Right lobe of liver (tissue), 6 donors: ENCODE data around the gene SSH2. TPM values are rescaled to one million over a fixed set of nuclear protein-coding genes. Genes with fewer than 3 reads are reported as not detected.
A peak's percentile ranks its signal among the peaks of the same experiment; 100 is the strongest.

Experiments used
- ATAC-seq, 4 donors: fragments of 200-7000 bp; cut with Tn5 transposase; one replicate each; pipeline ENCODE4 v1.9.1; 2020; ENCODE audit warnings: mild to moderate bottlenecking in 4 of 4, moderate library complexity in 4 of 4
- DNase-seq, 3 donors: peaks; one replicate each; pipeline ENCODE4 v3.0.0-alpha.2; 2020
- H3K27ac ChIP-seq, 3 donors: fragments of 200-600 bp; one replicate each; pipeline ENCODE4 v1.8.0; 2022
- H3K27me3 ChIP-seq, 2 donors: fragments of 200-600 bp; one replicate each; pipeline ENCODE4 v1.8.0; 2022
- H3K36me3 ChIP-seq, 4 donors: fragments of 200-600 bp; sonication (generic) in 1 of 4; one replicate each; pipeline versions ENCODE4 v1.5.1 to v1.8.0; 2017 to 2022; ENCODE audit warnings: control low read depth in 1 of 4
- H3K4me1 ChIP-seq, 4 donors: fragments of 200-600 bp; sonication (generic) in 1 of 4; one replicate each; pipeline versions ENCODE4 v1.5.1 to v1.8.0; 2017 to 2022; ENCODE audit warnings: control low read depth in 1 of 4
- H3K4me3 ChIP-seq, 3 donors: fragments of 200-600 bp; one replicate each; pipeline ENCODE4 v1.8.0; 2022
- H3K9me3 ChIP-seq, 4 donors: fragments of 200-600 bp; sonication (generic) in 1 of 4; one replicate each; pipeline versions ENCODE4 v1.5.1 to v1.8.0; 2017 to 2022; ENCODE audit warnings: control low read depth in 1 of 4
- POLR2A ChIP-seq: fragments of 450-650 bp; IDR thresholded peaks from one replicate; pipeline ENCODE4 v1.6.1; 2017; ENCODE audit warnings: antibody characterized with exemption, mild to moderate bottlenecking
- WGBS: methylation state at CpG from one replicate; pipeline ENCODE4 v1.1.6; 2018; ENCODE audit warnings: low coverage, low lambda C conversion rate; ENCODE audit not compliant: insufficient coverage; ENCODE audit errors: missing lambda C conversion rate; 5-methylcytosine and 5-hydroxymethylcytosine counted together
- intact Hi-C, 2 donors: fragments of 100-400 bp; cut with DNase I; formaldehyde crosslinking; loops; one replicate each; pipeline versions ENCODE4 v1.11.2 to v1.14.1; 2022
- total RNA-seq, 6 experiments: library from RNA; depleted of rRNA in 2 of 6; stranded (reverse); fragments of >200 nt in 2 of 6; fragmentation: NEBNext Ultra II Directional in 3 of 6; extraction: Animal tissue kit (Norgen Biotek cat#: 25700) in 3 of 6; gene quantifications; one replicate each; pipeline versions ENCODE4 v1.1.0 to v1.2.4, GENCODE V29; 2016 to 2023
- TF ChIP-seq, protein P1 (sequence below), 4 donors: fragments of 200-600 bp in 3 of 4; fragments of 450-650 bp in 1 of 4; IDR thresholded peaks; one replicate each; pipeline versions ENCODE4 v1.5.1 to v1.8.0; 2016 to 2022; ENCODE audit warnings: antibody characterized with exemption in 4 of 4, mild to moderate bottlenecking in 2 of 4
- donor health status: DM: no; HTN: yes; CAD: no.
- donor health status: DM: no; HTN: no; CAD: no.
- donor health status: DM: no; HTN: no; CAD: no.
- donor health status: DM: no; HTN: yes; CAD: no.
- donor health status: DM: no; HTN: yes; CAD: no.

Gene SSH2
- total RNA-seq, 6 experiments from 2014 or later: 8.0 to 12.7 (median 10.5) TPM

DNA sequence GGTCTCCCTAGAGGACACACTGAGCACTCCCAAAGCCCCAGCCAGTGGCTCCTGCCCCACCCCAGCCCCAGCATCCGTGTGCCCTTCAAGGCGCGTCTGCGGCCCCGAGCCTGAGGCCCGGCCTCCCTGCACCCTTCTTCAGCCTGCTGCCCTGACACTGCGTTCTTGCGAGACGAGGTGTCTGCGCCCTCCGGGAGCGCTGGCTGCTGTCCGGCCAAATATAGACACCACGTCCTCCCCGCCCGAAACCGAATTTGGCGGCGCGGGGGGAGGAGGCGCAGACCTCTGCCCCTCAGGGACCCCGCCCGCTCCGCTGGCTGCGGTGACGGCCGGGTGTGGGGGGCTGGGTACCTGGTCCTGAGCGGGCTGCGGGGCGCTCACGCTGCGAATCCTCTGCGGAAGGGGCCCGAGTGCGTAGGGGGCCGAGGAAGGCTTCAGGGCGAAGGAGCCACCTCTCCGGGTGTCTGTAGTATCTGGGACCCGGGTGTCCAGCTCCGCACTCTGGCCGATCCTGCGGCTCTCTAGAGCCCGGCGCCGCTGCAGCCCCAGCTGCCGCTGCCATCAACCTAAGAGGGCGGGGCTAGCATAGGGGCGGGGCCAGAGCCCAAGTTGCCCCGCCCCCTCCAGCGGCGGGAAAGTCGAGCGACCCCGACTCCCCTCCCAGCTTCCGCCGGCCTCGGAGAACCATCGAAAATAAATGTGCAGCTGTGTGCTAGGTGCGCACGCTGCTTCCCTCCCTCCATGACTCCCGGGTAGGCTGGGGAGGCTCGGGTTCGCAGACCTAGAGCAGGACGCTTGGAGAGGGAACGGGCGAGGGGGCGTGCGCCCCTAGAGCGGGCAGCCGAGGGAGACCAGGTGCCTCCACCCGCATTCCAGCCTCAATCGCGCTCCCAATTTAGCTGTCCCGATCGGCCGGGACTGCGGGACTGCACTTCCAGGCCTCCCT lies 307.4 kb downstream of the SSH2 start, which contains the start of gene CORO6:
Gene CORO6 (minus strand): TSS at position 576 of the 946 bp plus-strand sequence. CDS start 1,491 bp downstream, outside the sequence.
- Histone ChIP-seq H3K27ac (no peak within 1 kb of the TSS), H3K4me1 (peaks cover 0 to 18% (median 3%) of the 10 kb centered on the region in 4 donors), H3K9me3 (no peaks in the 10 kb centered on the region), H3K4me3 (peak within 1 kb of the TSS; percentile 32 to 58 (median 48)), H3K36me3 (no peaks in the 10 kb centered on the region), H3K27me3 (no peaks in the 10 kb centered on the region)
- intact Hi-C loops: loop anchor here (10.0 kb wide), 1 partner anchor 152 kb away; no protein-coding TSS in a partner anchor
- TF ChIP-seq POLR2A: no peak
- TF ChIP-seq, protein P1, sequence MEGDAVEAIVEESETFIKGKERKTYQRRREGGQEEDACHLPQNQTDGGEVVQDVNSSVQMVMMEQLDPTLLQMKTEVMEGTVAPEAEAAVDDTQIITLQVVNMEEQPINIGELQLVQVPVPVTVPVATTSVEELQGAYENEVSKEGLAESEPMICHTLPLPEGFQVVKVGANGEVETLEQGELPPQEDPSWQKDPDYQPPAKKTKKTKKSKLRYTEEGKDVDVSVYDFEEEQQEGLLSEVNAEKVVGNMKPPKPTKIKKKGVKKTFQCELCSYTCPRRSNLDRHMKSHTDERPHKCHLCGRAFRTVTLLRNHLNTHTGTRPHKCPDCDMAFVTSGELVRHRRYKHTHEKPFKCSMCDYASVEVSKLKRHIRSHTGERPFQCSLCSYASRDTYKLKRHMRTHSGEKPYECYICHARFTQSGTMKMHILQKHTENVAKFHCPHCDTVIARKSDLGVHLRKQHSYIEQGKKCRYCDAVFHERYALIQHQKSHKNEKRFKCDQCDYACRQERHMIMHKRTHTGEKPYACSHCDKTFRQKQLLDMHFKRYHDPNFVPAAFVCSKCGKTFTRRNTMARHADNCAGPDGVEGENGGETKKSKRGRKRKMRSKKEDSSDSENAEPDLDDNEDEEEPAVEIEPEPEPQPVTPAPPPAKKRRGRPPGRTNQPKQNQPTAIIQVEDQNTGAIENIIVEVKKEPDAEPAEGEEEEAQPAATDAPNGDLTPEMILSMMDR (IDR thresholded peaks at IDR 0.05): no peak
- WGBS: 5% methylated on average over 4 of the region's 77 CpGs
- DNase-seq (peak in 2 of 3 donors; percentile 44 to 56), ATAC-seq (peak; percentile 45 to 60 (median 46))

DNA sequence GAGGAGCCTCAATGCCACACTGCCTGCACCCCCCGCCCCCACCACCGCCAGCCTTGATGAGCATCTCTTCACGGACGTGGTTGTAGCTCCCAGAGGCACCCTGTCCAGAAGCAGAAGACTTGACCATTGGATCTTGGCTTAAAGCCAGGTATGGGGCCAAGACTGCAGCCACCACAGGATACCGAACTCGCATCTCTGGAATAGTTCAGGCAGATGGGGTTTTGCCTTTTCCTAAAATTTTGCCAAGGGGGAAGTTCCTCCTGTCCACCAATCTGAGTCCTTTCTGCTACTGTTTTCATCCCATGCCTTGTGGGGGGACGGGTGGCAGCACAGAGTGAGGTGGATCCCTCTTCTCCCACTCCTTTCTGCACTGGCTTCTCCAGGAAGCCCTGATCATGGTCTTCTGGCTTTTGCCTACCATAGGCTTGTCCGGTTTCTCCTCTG lies 308.3 kb downstream of the SSH2 start:
- Histone ChIP-seq H3K36me3 (no peaks in the 10 kb centered on the region), H3K27me3 (no peaks in the 10 kb centered on the region), H3K4me3 (peak overlapping the region; percentile 32 to 58 (median 48)), H3K27ac (no peak overlapping the region), H3K9me3 (no peaks in the 10 kb centered on the region), H3K4me1 (peaks cover 0 to 26% (median 5%) of the 10 kb centered on the region in 4 donors)
- intact Hi-C loops: loop anchor here (10.0 kb wide), 1 partner anchor 153 kb away; no protein-coding TSS in a partner anchor
- ATAC-seq: no peak
- WGBS: 71% methylated on average over 1 of the region's 8 CpGs
- no peak for DNase-seq
- TF ChIP-seq POLR2A: no peak
- TF ChIP-seq, protein P1 (IDR thresholded peaks at IDR 0.05): no peak

DNA sequence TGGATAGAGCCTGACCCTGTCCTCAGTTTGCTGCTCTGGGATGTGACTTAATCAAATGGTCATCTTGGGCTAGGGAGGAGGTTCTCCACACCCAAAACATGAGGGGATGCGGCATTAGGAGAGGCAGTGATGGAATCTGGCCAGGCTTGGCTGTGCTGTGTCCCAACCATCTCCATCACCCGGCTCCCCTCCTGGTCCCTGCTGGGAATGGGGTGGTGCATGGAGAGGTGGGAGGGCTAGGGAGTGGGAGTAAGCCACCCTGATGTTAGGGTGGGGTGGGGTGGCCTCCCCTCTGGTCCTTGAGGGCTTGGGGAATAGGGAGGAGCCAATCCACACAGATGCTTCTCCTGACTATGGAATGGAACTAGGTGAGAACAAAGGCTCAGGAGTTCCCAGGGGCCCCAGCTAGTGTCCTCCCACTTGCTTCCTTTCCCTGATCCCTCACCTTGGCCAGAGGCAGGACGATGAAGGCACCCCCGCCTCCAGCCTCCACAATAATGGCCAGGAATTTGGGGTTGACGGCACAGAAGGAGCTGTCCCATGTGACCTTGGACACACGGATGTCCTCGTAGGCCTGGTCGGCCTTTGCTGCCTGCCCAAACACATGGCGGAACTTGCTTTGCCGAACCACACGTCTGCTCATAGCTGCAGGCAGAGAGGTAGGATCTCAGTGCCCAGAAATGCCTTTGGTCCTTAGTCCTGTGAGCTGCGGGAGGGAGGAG lies 309.1 kb downstream of the SSH2 start:
- ATAC-seq (no peak), DNase-seq (no peak)
- TF ChIP-seq POLR2A: no peak
- TF ChIP-seq, protein P1 (IDR thresholded peaks at IDR 0.05): no peak
- no peaks in the 10 kb centered on the region for H3K36me3 ChIP-seq
- peaks cover 0 to 7% of the 10 kb centered on the region in 2 donors for H3K27me3 ChIP-seq
- intact Hi-C loops: loop anchor here (10.0 kb wide), 1 partner anchor 154 kb away; no protein-coding TSS in a partner anchor
- H3K4me3 ChIP-seq: no peak overlapping the region
- H3K27ac ChIP-seq: no peak overlapping the region
- H3K4me1 ChIP-seq: peaks cover 0 to 33% (median 11%) of the 10 kb centered on the region in 4 donors
- WGBS: 74% methylated on average over 4 of the region's 12 CpGs
- no peaks in the 10 kb centered on the region for H3K9me3 ChIP-seq

DNA sequence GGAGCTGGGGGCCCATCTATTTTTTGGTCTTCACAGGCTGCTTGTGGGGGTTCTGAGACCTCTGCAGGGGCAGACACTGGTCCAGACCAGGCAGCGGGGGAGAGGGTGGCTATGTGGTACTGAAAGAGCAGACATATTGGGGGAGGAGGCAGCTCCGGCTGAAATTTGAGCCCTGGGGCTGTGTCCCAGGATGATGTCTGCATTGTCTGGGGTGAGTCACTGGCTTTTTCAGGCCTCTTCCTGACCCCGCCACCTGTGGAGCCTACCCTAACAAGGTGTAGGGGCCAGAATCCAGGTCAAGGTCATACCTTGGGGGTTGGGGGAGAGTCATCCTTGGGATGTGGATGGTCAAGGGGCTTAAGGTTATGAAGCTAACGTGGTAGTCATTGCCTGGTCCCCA lies 309.8 kb downstream of the SSH2 start:
- H3K4me1 ChIP-seq: peaks cover 0 to 37% (median 13%) of the 10 kb centered on the region in 4 donors
- H3K9me3 ChIP-seq: no peaks in the 10 kb centered on the region
- no peak overlapping the region for H3K27ac ChIP-seq
- WGBS: 93% methylated on average over 2 of the region's 4 CpGs
- no peaks in the 10 kb centered on the region for H3K36me3 ChIP-seq
- no peak overlapping the region for H3K4me3 ChIP-seq
- intact Hi-C loops: loop anchor here (10.0 kb wide), 1 partner anchor 155 kb away; no protein-coding TSS in a partner anchor
- no peak for TF ChIP-seq POLR2A
- TF ChIP-seq, protein P1 (IDR thresholded peaks at IDR 0.05): no peak
- DNase-seq (no peak), ATAC-seq (no peak)
- H3K27me3 ChIP-seq: peaks cover 0 to 7% of the 10 kb centered on the region in 2 donors
